IMR-90 (cell line): ENCODE results near the gene SATB2. TPM values are rescaled to one million over a fixed set of nuclear protein-coding genes. Genes with fewer than 3 reads are reported as not detected.

Experiments
- ATAC-seq: fragments of 200-7000 bp; cut with Tn5 transposase; 2 replicates; pipeline ENCODE4 v1.9.1; 2020; ENCODE audit warnings: low read depth, mild to moderate bottlenecking, moderate library complexity
- BruUV-seq: library from RNA; stranded (reverse); fragments of 400-500 nt; replicated peaks from 2 replicates; lab custom pipeline; 2021; lab: Mats Ljungman, UMichigan
- CTCF ChIA-PET: fragments of 300-600 bp; formaldehyde crosslinking; extraction: SDS; loops from one replicate; lab custom pipeline; 2021; ENCODE audit warnings: antibody characterized with exemption; lab: Yijun Ruan, JAX
- POLR2A ChIA-PET: fragments of 300-600 bp; sonication (Branson Sonifier 250); formaldehyde crosslinking; loops from one replicate; lab custom pipeline; 2022; ENCODE audit warnings: antibody characterized with exemption; ENCODE audit not compliant: unreplicated experiment; lab: Charles Lee
- DNase-seq: peaks from one replicate; pipeline ENCODE4 v3.0.0; 2013
- H2AFZ ChIP-seq: replicated peaks from 2 replicates; pipeline ENCODE3; 2013; ENCODE audit warnings: low read length, mild to moderate bottlenecking; ENCODE audit not compliant: poor library complexity
- H2AK5ac ChIP-seq: 2 replicates; pipeline ENCODE4 v1.6.1; 2013; ENCODE audit warnings: low read depth, low read length, inconsistent platforms
- H2AK9ac ChIP-seq: replicated peaks from 2 replicates; pipeline ENCODE3; 2013; ENCODE audit warnings: mild to moderate bottlenecking, low read depth, low read length, moderate library complexity; ENCODE audit not compliant: poor library complexity
- H2BK120ac ChIP-seq: 2 replicates; pipeline ENCODE4 v1.6.1; 2013; ENCODE audit warnings: low read depth, low read length, inconsistent platforms
- H2BK15ac ChIP-seq: 3 replicates; pipeline ENCODE4 v1.6.1; 2013; ENCODE audit warnings: low read depth, low read length, inconsistent platforms
- H2BK20ac ChIP-seq: 2 replicates; pipeline ENCODE4 v1.6.1; 2013; ENCODE audit warnings: low read depth, mild to moderate bottlenecking, inconsistent platforms, low read length, moderate library complexity
- H2BK5ac ChIP-seq: 2 replicates; pipeline ENCODE4 v1.6.1; 2013; ENCODE audit warnings: mild to moderate bottlenecking, low read depth, low read length, inconsistent platforms; ENCODE audit not compliant: poor library complexity, severe bottlenecking
- H3K14ac ChIP-seq: replicated peaks from 2 replicates; pipeline ENCODE4 v1.6.1; 2013; ENCODE audit warnings: low read depth, low read length, inconsistent platforms
- H3K18ac ChIP-seq: 2 replicates; pipeline ENCODE4 v1.6.1; 2013; ENCODE audit warnings: low read depth, low read length, control low read depth
- H3K23ac ChIP-seq: 2 replicates; pipeline ENCODE4 v1.6.1; 2013; ENCODE audit warnings: low read depth, low read length, inconsistent platforms
- H3K27ac ChIP-seq: 2 replicates; pipeline ENCODE4 v1.5.1; 2013; ENCODE audit warnings: mild to moderate bottlenecking, control low read depth, low read length; ENCODE audit not compliant: insufficient read depth
- H3K27me3 ChIP-seq: 2 replicates; pipeline ENCODE4 v1.6.1; 2013; ENCODE audit warnings: low read length; ENCODE audit not compliant: control insufficient read depth, insufficient read depth
- H3K36me3 ChIP-seq: 2 replicates; pipeline ENCODE4 v1.6.1; 2013; ENCODE audit warnings: low read length, mixed read lengths; ENCODE audit not compliant: control insufficient read depth, insufficient read depth
- H3K4ac ChIP-seq: 2 replicates; pipeline ENCODE4 v1.6.1; 2013; ENCODE audit warnings: low read depth, low read length, inconsistent platforms
- H3K4me1 ChIP-seq: 2 replicates; pipeline ENCODE4 v1.6.1; 2013; ENCODE audit warnings: low read length, mixed read lengths; ENCODE audit not compliant: control insufficient read depth, insufficient read depth
- H3K4me2 ChIP-seq: 2 replicates; pipeline ENCODE4 v1.6.1; 2013; ENCODE audit warnings: low read depth, mild to moderate bottlenecking, control low read depth, low read length, moderate library complexity
- H3K4me3 ChIP-seq: 2 replicates; pipeline ENCODE4 v1.5.1; 2013; ENCODE audit warnings: low read depth, mild to moderate bottlenecking, control low read depth, low read length, moderate library complexity; ENCODE audit not compliant: insufficient read depth
- H3K56ac ChIP-seq: 2 replicates; pipeline ENCODE4 v1.6.1; 2013; ENCODE audit warnings: low read length, inconsistent platforms; ENCODE audit not compliant: insufficient read depth; ENCODE audit errors: extremely low read depth
- H3K79me1 ChIP-seq, 2 experiments: 2 replicates each; pipeline ENCODE4 v1.6.1; 2013; ENCODE audit warnings: low read length in 2 of 2, inconsistent platforms in 1 of 2, low read depth in 1 of 2
- H3K9ac ChIP-seq: 2 replicates; pipeline ENCODE4 v1.6.1; 2013; ENCODE audit warnings: low read depth, low read length, control low read depth
- H3K9me1 ChIP-seq: 2 replicates; pipeline ENCODE4 v1.6.1; 2013; ENCODE audit warnings: low read length, inconsistent platforms; ENCODE audit not compliant: insufficient read depth
- H3K9me3 ChIP-seq: 2 replicates; pipeline ENCODE4 v1.6.1; 2013; ENCODE audit warnings: low read length; ENCODE audit not compliant: control insufficient read depth, insufficient read depth
- H4K20me1 ChIP-seq: 2 replicates; pipeline ENCODE4 v1.6.1; 2013; ENCODE audit warnings: low read length, inconsistent platforms; ENCODE audit not compliant: insufficient read depth
- H4K5ac ChIP-seq: 2 replicates; pipeline ENCODE4 v1.6.1; 2013; ENCODE audit warnings: mild to moderate bottlenecking, low read depth, low read length, control low read depth
- H4K8ac ChIP-seq, 2 experiments: 2 replicates each; pipeline ENCODE4 v1.6.1; 2013; ENCODE audit warnings: low read depth in 2 of 2, low read length in 2 of 2, control low read depth in 1 of 2, inconsistent platforms in 1 of 2
- H4K91ac ChIP-seq: 2 replicates; pipeline ENCODE4 v1.6.1; 2013; ENCODE audit warnings: low read depth, low read length, inconsistent platforms; ENCODE audit not compliant: insufficient read depth
- CEBPB ChIP-seq: IDR thresholded peaks from 2 replicates; pipeline ENCODE4 v1.6.1; 2012; ENCODE audit warnings: low read depth, low read length, improper control_type of control experiment
- FOS ChIP-seq: fragments of 150-350 bp; IDR thresholded peaks from 2 replicates; pipeline ENCODE4 v1.6.1; 2016; ENCODE audit warnings: low read depth, low read length
- RCOR1 ChIP-seq: IDR thresholded peaks from 2 replicates; pipeline ENCODE4 v1.6.1; 2012; ENCODE audit warnings: mild to moderate bottlenecking, low read length, improper control_type of control experiment; ENCODE audit not compliant: insufficient replicate concordance
- WGBS, 2 experiments: methylation state at CpG; one replicate each; pipeline versions ENCODE4 v1.1.5 to v1.1.7; 2013; ENCODE audit warnings: missing lambda C conversion rate in 2 of 2; ENCODE audit not compliant: insufficient read length in 1 of 2; ENCODE audit errors: extremely low coverage in 2 of 2; 5-methylcytosine and 5-hydroxymethylcytosine counted together
- dilution Hi-C: fragments of 300-500 bp; cut with HindIII; formaldehyde crosslinking; loops from one replicate; pipeline ENCODE4 v1.14.3; 2018; ENCODE audit warnings: low sequenced_read_pairs; ENCODE audit not compliant: unreplicated experiment
- in situ Hi-C: fragments of 300-500 bp; cut with MboI; formaldehyde crosslinking; loops from 3 replicates; pipeline ENCODE4 v1.14.3; 2019; ENCODE audit warnings: low sequenced_read_pairs, inconsistent platforms, mixed read lengths
- intact Hi-C: fragments of 100-400 bp; cut with micrococcal nuclease; formaldehyde crosslinking; loops from 2 replicates; pipeline ENCODE4 v1.10.0; 2022
- polyA plus RNA-seq, 3 experiments: library from polyadenylated mRNA; depleted of rRNA; stranded (reverse); fragments of >200 nt; gene quantifications; 2 replicates each; pipeline ENCODE4 v1.2.3, GENCODE V29; 2012; ENCODE audit warnings: low replicate concordance in 1 of 3
- total RNA-seq: library from RNA; depleted of rRNA; stranded (reverse); fragments of >200 nt; gene quantifications from 2 replicates; pipeline ENCODE4 v1.2.3, GENCODE V29; 2012

The SATB2 gene
- total and polyA plus RNA-seq, 2 of the 4 experiments (the other 2 are of a cell fraction), result 6.2 to 8.4 TPM

DNA sequence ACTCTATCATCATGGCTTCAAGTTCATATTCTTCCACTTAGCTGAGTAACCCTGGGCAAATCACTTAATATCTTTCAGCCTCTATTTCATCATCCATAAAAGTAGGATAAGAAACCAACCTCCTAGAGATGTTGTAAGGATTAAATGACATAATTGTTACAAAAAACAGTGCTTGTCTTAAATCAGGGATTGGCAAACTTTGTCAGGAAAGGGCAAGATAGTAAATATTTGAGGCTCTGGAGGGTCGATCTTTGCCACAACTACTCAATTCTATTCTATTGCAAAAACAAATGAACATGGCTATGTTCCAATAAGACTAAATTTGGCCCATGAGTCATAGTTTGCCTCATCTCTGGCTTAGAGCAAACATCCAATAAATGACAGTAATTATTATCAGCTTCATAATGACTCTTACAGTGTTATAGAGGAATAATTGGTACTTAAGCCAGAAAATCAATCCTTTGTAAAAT is 184.7 kb downstream of the SATB2 start:
- Histone ChIP-seq H4K5ac (no peak overlapping the region), H2AK9ac (no peak overlapping the region), H4K8ac (no peak overlapping the region), H2BK15ac (no peak overlapping the region), H3K27ac (no peak overlapping the region), H3K79me1 (peaks cover 0 to 3% of the 10 kb centered on the region in 2 experiments; a peak in 2 of 4 replicates), H3K23ac (no peak overlapping the region), H2BK5ac (no peak overlapping the region), H4K20me1 (no peaks in the 10 kb centered on the region), H3K56ac (no peak overlapping the region), H3K14ac (no peak overlapping the region), H2AFZ (no peak overlapping the region), H3K27me3 (no peaks in the 10 kb centered on the region), H3K18ac (no peak overlapping the region), H3K36me3 (0 out of 2 replicates have a peak, but pooled peaks cover 3% of the 10 kb centered on the region), H3K9me1 (peaks cover 4% of the 10 kb centered on the region; the same call in 1 of the 2 replicates), H3K4me3 (no peak overlapping the region), H3K4me1 (peaks cover 2% of the 10 kb centered on the region; the same call in 1 of the 2 replicates), H2BK20ac (no peak overlapping the region), H2AK5ac (no peak overlapping the region), H2BK120ac (no peak overlapping the region), H3K9me3 (no peaks in the 10 kb centered on the region), H4K91ac (no peak overlapping the region), H3K9ac (no peak overlapping the region), H3K4ac (no peak overlapping the region), H3K4me2 (no peak overlapping the region)
- TF ChIP-seq CEBPB (peak; percentile 42; the same call in 1 of the 2 replicates), RCOR1 (no peak), FOS (0 out of 2 replicates have a peak, but pooled peaks have one; percentile 31)
- intact Hi-C loops (no loop called here), dilution Hi-C loops (no loop called here), in situ Hi-C loops (no loop called here)
- BruUV-seq, result no TSS peak
- ChIA-PET CTCF (interaction anchor here (1.0 kb wide), 1 partner anchor 30 kb away, joined by 3 read pairs; no protein-coding TSS in a partner anchor), POLR2A (no interaction called here)
- ATAC-seq, result peak; percentile 48; the same call in 1 of the 2 replicates
- WGBS, 2 experiments, result no CpG with 5 or more reads among the region's 1 CpG
- peak; percentile 63 for DNase-seq
